Transverse colon (tissue), 4 donors: ENCODE data around the gene KCTD6. TPM values are rescaled to one million over a fixed set of nuclear protein-coding genes. Genes with fewer than 3 reads are reported as not detected.

Experiments used
- DNase-seq: peaks from one replicate; pipeline ENCODE4 v3.0.0-alpha.2; 2019
- H3K27ac ChIP-seq, 4 donors: fragments of 200-600 bp; sonication (generic); 2 replicates each; pipeline ENCODE4 v1.5.1; 2016 to 2018; ENCODE audit warnings: inconsistent platforms in 4 of 4
- H3K27me3 ChIP-seq: fragments of 200-600 bp; sonication (generic); 2 replicates; pipeline ENCODE4 v1.5.1; 2017; ENCODE audit warnings: inconsistent platforms
- H3K36me3 ChIP-seq, 4 donors: fragments of 200-600 bp; sonication (generic); 2 replicates each; pipeline ENCODE4 v1.5.1; 2017 to 2019; ENCODE audit warnings: inconsistent platforms in 4 of 4
- H3K4me1 ChIP-seq, 4 donors: fragments of 200-600 bp; sonication (generic); 2 replicates each; pipeline ENCODE4 v1.5.1; 2017 to 2020; ENCODE audit warnings: inconsistent platforms in 4 of 4
- H3K4me3 ChIP-seq, 4 donors: fragments of 200-600 bp; sonication (generic); 1 replicate in 1 of 4; 2 replicates in 3 of 4; pipeline versions ENCODE4 v1.5.1 to v1.6.1; 2017 to 2019; ENCODE audit warnings: inconsistent platforms in 4 of 4
- H3K9me3 ChIP-seq, 2 donors: fragments of 200-600 bp; sonication (generic); 2 replicates each; pipeline ENCODE4 v1.5.1; 2017 to 2019; ENCODE audit warnings: inconsistent platforms in 2 of 2
- EP300 ChIP-seq: sonication (generic); formaldehyde crosslinking; IDR thresholded peaks from one replicate; pipeline ENCODE4 v1.6.1; 2017; ENCODE audit warnings: antibody characterized with exemption, low read depth
- POLR2A ChIP-seq: fragments of 450-650 bp; IDR thresholded peaks from one replicate; pipeline ENCODE4 v1.6.1; 2016; ENCODE audit warnings: antibody characterized with exemption, mild to moderate bottlenecking, moderate library complexity
- POLR2AphosphoS5 ChIP-seq, 3 donors: sonication (generic); formaldehyde crosslinking; IDR thresholded peaks; one replicate each; pipeline ENCODE4 v1.6.1; 2016; ENCODE audit warnings: antibody characterized with exemption in 3 of 3
- WGBS, 2 donors: methylation state at CpG; one replicate each; pipeline ENCODE4 v1.1.5; 2018; ENCODE audit warnings: low coverage in 1 of 2; 5-methylcytosine and 5-hydroxymethylcytosine counted together
- in situ Hi-C, 4 donors: fragments of 200-750 bp; cut with MboI; loops; one replicate each; pipeline versions ENCODE4 v1.15.0 to v1.15.1; 2017; ENCODE audit warnings: low sequenced_read_pairs in 3 of 4, low pct_ligation_motif_present in 1 of 4, low pct_unique_long_range_greater_than_20kb in 1 of 4
- intact Hi-C: fragments of 100-400 bp; cut with DNase I; formaldehyde crosslinking; loops from one replicate; pipeline ENCODE4 v1.15.1; 2023; ENCODE audit warnings: low total_unique reads
- total RNA-seq, 4 donors: library from RNA; depleted of rRNA; stranded (reverse); fragments of >200 nt; gene quantifications; one replicate each; pipeline ENCODE4 v1.1.0, GENCODE V29; 2016
- TF ChIP-seq, protein P1 (sequence below), 5 experiments: fragments of 200-600 bp in 3 of 5; fragments of 450-650 bp in 2 of 5; sonication (generic) in 3 of 5; IDR thresholded peaks; 1 replicate in 2 of 5; 2 replicates in 3 of 5; pipeline ENCODE4 v1.5.1; 2016 to 2017; ENCODE audit warnings: antibody characterized with exemption in 5 of 5, inconsistent platforms in 3 of 5, mild to moderate bottlenecking in 2 of 5, moderate library complexity in 1 of 5

Gene KCTD6
- total RNA-seq, 4 donors from 2014 or later = 3.0 to 15.7 (median 11.2) TPM

DNA sequence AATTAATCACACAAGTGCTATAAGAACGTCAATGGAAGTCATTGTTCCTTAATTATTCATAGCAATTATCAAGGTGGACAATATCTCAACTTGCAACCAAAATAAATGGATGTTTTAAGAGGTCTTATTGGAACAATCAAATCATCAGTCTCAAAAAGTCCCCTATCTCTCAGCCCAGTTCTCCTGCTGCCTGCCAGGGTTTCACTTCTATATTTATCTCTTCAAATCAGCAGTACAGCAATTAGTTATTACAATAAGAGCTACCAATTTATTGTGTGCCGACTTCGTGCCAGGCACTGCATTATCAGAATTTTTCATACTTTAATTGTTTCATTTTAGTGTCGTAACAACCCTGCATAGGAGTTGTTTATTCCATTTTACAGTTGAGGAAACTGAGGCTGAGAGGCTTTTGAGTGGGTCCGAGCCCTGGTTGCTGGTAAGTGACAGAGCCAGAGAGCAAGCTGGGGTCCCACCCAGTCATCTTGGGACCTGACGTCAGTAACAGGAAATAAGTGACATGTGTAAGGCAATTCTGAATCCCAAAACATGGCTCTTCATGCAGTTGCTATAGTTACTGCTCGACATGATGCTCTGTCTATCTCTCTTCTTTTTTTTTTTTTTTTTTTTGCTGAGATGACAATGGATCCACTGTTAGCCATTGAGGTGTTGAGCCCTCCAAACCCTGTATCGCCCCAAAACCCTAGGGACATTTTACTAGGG lies 8.8 kb upstream of the KCTD6 start:
- Histone ChIP-seq H3K36me3 (no peaks in the 10 kb centered on the region), H3K27ac (no peak overlapping the region), H3K27me3 (no peaks in the 10 kb centered on the region), H3K4me1 (peaks cover 0 to 6% (median 2%) of the 10 kb centered on the region in 4 donors), H3K4me3 (no peak overlapping the region), H3K9me3 (peaks cover 3 to 4% of the 10 kb centered on the region in 2 donors)
- intact Hi-C loops = no loop called here
- no peak for TF ChIP-seq POLR2A
- no peak for TF ChIP-seq EP300
- TF ChIP-seq POLR2AphosphoS5 (IDR thresholded peaks at IDR 0.05) = no peak
- TF ChIP-seq, protein P1, sequence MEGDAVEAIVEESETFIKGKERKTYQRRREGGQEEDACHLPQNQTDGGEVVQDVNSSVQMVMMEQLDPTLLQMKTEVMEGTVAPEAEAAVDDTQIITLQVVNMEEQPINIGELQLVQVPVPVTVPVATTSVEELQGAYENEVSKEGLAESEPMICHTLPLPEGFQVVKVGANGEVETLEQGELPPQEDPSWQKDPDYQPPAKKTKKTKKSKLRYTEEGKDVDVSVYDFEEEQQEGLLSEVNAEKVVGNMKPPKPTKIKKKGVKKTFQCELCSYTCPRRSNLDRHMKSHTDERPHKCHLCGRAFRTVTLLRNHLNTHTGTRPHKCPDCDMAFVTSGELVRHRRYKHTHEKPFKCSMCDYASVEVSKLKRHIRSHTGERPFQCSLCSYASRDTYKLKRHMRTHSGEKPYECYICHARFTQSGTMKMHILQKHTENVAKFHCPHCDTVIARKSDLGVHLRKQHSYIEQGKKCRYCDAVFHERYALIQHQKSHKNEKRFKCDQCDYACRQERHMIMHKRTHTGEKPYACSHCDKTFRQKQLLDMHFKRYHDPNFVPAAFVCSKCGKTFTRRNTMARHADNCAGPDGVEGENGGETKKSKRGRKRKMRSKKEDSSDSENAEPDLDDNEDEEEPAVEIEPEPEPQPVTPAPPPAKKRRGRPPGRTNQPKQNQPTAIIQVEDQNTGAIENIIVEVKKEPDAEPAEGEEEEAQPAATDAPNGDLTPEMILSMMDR (IDR thresholded peaks at IDR 0.05) = no peak
- in situ Hi-C loops = no loop called here
- 60 to 79% methylated on average over 7 to 8 of the region's 8 CpGs for WGBS, 2 donors
- DNase-seq = no peak

DNA sequence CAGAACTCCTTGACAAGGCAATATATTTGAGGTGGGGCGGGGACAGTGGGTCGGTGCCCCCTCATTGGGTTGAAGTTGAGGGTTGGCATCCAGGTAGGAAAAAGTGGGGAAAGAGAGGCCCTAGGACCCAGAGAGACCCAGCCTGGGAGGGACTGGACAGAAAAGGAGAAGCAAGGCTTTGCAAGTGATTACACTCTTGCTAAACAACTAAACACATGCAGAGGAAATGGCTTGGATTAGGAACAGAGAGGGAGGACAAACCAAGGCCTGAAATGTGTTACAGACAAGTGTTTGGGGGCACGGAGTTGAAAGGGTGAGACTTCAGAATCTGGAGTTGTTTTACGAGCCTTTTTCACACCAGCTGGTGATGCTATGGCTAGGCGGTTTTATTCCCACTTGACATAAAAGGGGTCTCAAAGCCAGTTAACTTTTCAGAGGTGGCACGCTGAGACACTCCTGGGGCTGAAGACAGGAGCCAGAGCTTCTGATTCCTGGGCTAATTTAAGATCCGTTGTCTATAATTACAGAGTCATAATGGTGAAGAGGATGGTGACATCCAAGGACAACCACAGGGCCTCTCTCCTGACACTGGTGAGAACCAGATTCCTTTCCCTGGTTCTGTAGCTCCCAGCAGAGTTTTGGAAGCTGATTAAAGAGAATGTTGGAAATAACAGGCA lies 7.7 kb upstream of the KCTD6 start:
- in situ Hi-C loops = no loop called here
- 65 to 68% methylated on average over 5 to 7 of the region's 7 CpGs for WGBS, 2 donors

DNA sequence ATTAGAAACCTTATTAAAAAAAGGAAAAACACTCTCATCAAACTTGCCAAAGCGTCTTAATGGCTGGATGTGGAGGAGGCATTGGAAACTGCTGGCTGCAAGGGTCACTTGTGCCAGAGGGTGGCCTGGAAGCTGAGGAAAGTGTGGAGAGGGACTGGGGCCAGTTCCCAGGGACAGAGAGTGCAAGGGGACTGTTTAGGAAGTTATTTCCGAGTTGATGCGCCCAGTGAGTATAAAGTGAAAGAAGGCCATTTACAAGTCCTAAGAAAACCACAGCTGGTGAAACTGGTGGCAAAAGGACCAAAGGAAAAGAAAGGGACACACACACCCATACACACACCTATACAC lies 7.2 kb upstream of the KCTD6 start:
- Histone ChIP-seq H3K4me3 (no peak overlapping the region), H3K4me1 (peaks cover 0 to 6% (median 2%) of the 10 kb centered on the region in 4 donors), H3K27ac (no peak overlapping the region), H3K27me3 (no peaks in the 10 kb centered on the region), H3K36me3 (no peaks in the 10 kb centered on the region), H3K9me3 (peaks cover 3 to 4% of the 10 kb centered on the region in 2 donors)
- in situ Hi-C loops = no loop called here
- WGBS, 2 donors = 74 to 89% methylated on average over 1 to 3 of the region's 3 CpGs
- intact Hi-C loops = no loop called here
- TF ChIP-seq EP300 (no peak), POLR2AphosphoS5 (IDR thresholded peaks at IDR 0.05) (no peak), POLR2A (no peak)
- TF ChIP-seq, protein P1 (IDR thresholded peaks at IDR 0.05) = no peak
- DNase-seq = no peak

More for the DNA sequence above, 7.7 kb upstream of the KCTD6 start:
- intact Hi-C loops = no loop called here
- TF ChIP-seq POLR2AphosphoS5 (IDR thresholded peaks at IDR 0.05) (no peak), POLR2A (no peak), EP300 (no peak)
- TF ChIP-seq, protein P1 (IDR thresholded peaks at IDR 0.05) = no peak
- peaks cover 3 to 4% of the 10 kb centered on the region in 2 donors for H3K9me3 ChIP-seq
- no peak overlapping the region for H3K27ac ChIP-seq
- H3K36me3 ChIP-seq = no peaks in the 10 kb centered on the region
- H3K4me3 ChIP-seq = no peak overlapping the region
- H3K27me3 ChIP-seq = no peaks in the 10 kb centered on the region
- no peak for DNase-seq
- H3K4me1 ChIP-seq = peaks cover 0 to 6% (median 2%) of the 10 kb centered on the region in 4 donors

DNA sequence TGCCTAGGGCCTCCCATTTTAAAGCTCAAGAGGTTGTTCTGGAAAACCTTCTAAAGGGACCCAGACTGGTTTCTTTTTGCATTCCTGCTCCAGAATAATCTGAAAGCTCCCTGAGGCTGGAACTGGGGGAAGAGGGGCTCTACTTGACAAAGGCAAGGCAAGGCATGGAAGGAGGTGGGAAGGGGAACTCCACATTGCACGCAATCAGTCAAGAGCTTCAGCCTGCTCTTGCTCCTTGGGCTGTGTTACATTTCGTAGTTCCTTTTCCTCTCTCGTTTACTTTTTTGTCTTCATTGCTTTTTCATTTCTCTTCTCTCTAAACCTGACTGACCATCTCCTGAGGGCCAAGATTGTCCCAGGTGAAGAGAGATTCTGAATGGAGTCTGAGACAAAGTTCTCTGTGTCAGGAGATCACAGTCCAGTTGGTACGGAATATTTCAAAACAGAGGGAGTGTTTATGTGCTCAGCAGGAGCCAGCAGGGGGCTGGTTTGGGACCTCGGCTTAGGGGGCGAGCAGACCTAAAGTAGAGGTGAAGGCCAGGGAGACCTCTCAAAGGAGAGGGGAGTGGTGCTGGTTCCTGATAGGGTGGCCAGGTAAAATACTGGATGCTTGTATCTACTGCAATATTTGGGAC lies 6.0 kb upstream of the KCTD6 start:
- Histone ChIP-seq H3K27me3 (no peaks in the 10 kb centered on the region), H3K36me3 (no peaks in the 10 kb centered on the region), H3K9me3 (no peaks in the 10 kb centered on the region), H3K4me3 (no peak overlapping the region), H3K27ac (no peak overlapping the region), H3K4me1 (peaks cover 0 to 6% (median 2%) of the 10 kb centered on the region in 4 donors)
- intact Hi-C loops = no loop called here
- no peak for DNase-seq
- in situ Hi-C loops = no loop called here
- 85 to 100% methylated on average over 1 to 6 of the region's 6 CpGs for WGBS, 2 donors
- TF ChIP-seq, protein P1 (IDR thresholded peaks at IDR 0.05) = no peak
- no peak for TF ChIP-seq EP300
- no peak for TF ChIP-seq POLR2A
- TF ChIP-seq POLR2AphosphoS5 (IDR thresholded peaks at IDR 0.05) = no peak
